Activated T-cell treated with anti-CD3 and anti-CD28 coated beads for 48 hours (primary cell): Measurements from ENCODE around the gene IGFL4.

Source experiments
- DNase-seq: peaks from one replicate; pipeline ENCODE4 v3.0.0-alpha.2; 2020; ENCODE audit warnings: low read depth

Gene IGFL4

GRCh38 chr19:46063201-46063600 lies 22.4 kb upstream of the IGFL4 start:
- no peak for DNase-seq

- no peak for DNase-seq
These were observed 19.2 kb upstream of the IGFL4 start for GRCh38 chr19:46060012-46060411.

GRCh38 chr19:46058778-46059177 lies 18.0 kb upstream of the IGFL4 start:
- no peak for DNase-seq

- no peak for DNase-seq
These were observed 15.7 kb upstream of the IGFL4 start for GRCh38 chr19:46056536-46056935.

GRCh38 chr19:46052896-46053295 lies 12.1 kb upstream of the IGFL4 start:
- no peak for DNase-seq

GRCh38 chr19:46049597-46049996 lies 8.8 kb upstream of the IGFL4 start:
- DNase-seq: no peak

- no peak for DNase-seq
These were observed 2.7 kb upstream of the IGFL4 start for GRCh38 chr19:46043519-46043918.

- DNase-seq: no peak
These were observed 1.6 kb upstream of the IGFL4 start for GRCh38 chr19:46042252-46042883.

GRCh38 chr19:46040125-46040524 lies 677 bp downstream of the IGFL4 start:
- DNase-seq: no peak

- no peak for DNase-seq
These were observed 4.1 kb downstream of the IGFL4 start for GRCh38 chr19:46036744-46037128.

GRCh38 chr19:46035986-46036743 lies 4.6 kb downstream of the IGFL4 start:
- no peak for DNase-seq

- no peak for DNase-seq
These were observed 5.3 kb downstream of the IGFL4 start for GRCh38 chr19:46035546-46035945.

- no peak for DNase-seq
These were observed 7.4 kb downstream of the IGFL4 start for GRCh38 chr19:46033401-46033800.

GRCh38 chr19:46032597-46033025 lies 8.2 kb downstream of the IGFL4 start:
- no peak for DNase-seq

- DNase-seq: no peak
These were observed 8.8 kb downstream of the IGFL4 start for GRCh38 chr19:46031781-46032596.

- no peak for DNase-seq
These were observed 9.8 kb downstream of the IGFL4 start for GRCh38 chr19:46030812-46031550.

- no peak for DNase-seq
These were observed 15.0 kb downstream of the IGFL4 start for GRCh38 chr19:46025835-46026234.

- DNase-seq: no peak
These were observed 17.5 kb downstream of the IGFL4 start for GRCh38 chr19:46023311-46023779.

GRCh38 chr19:46022431-46023310 lies 18.1 kb downstream of the IGFL4 start, which contains the start of gene PGLYRP1:
PGLYRP1 (minus strand) TSS chr19:46023053; CDS start chr19:46023021, 32 bp downstream.
- no peak for DNase-seq

GRCh38 chr19:46022061-46022430 lies 18.8 kb downstream of the IGFL4 start:
- DNase-seq: no peak

GRCh38 chr19:46021531-46022041 lies 19.2 kb downstream of the IGFL4 start:
- no peak for DNase-seq
